Omental fat pad (tissue), 4 donors: Measurements from ENCODE around the gene MAGOH. TPM values are rescaled to one million over a fixed set of nuclear protein-coding genes. Genes with fewer than 3 reads are reported as not detected.
A peak's percentile ranks its signal among the peaks of the same experiment; 100 is the strongest.
"Not testable (repeated sequence)": the region's sequence is repeated elsewhere in the genome, so short reads cannot be mapped to it uniquely, and the experiment has no call there.

Experiments
- ATAC-seq: fragments of 150-250 bp; one replicate; pipeline ENCODE4 v1.9.1; 2016; ENCODE audit warnings: mild to moderate bottlenecking, moderate library complexity; ENCODE audit not compliant: low FRiP score
- DNase-seq: peaks from one replicate; pipeline ENCODE4 v3.0.0-alpha.2; 2019; ENCODE audit warnings: low spot score
- CTCF ChIP-seq, 3 donors: fragments of 450-650 bp; IDR thresholded peaks; one replicate each; pipeline ENCODE4 v1.5.1; 2016 to 2017; ENCODE audit warnings: antibody characterized with exemption in 3 of 3, mild to moderate bottlenecking in 3 of 3, moderate library complexity in 2 of 3
- total RNA-seq, 4 donors: library from RNA; depleted of rRNA; stranded (reverse); fragments of >200 nt; gene quantifications; one replicate each; pipeline ENCODE4 v1.1.0, GENCODE V29; 2016

MAGOH gene
- 10 to 100 TPM; 20.3 to 46.7 (median 26.8) TPM for total RNA-seq

- TF ChIP-seq CTCF (IDR thresholded peaks at IDR 0.05), result no peak
- DNase-seq (peak; percentile 75), ATAC-seq (peak; percentile 98)
Observed at GRCh38 chr1:53238197-53239155, at the start of gene MAGOH. TSS of gene MAGOH (minus strand) at chr1:53238518. CDS start at chr1:53238448, 70 bp downstream.

- ATAC-seq, result no peak
- TF ChIP-seq CTCF (IDR thresholded peaks at IDR 0.05), result no peak
- DNase-seq, result no peak
Observed at GRCh38 chr1:53286955-53287354, 48.6 kb upstream of the MAGOH start.

GRCh38 chr1:53285969-53286760 lies 47.8 kb upstream of the MAGOH start:
- no peak for DNase-seq
- no peak for TF ChIP-seq CTCF (IDR thresholded peaks at IDR 0.05)
- ATAC-seq, result no peak

- ATAC-seq, result no peak
- TF ChIP-seq CTCF (IDR thresholded peaks at IDR 0.05), result no peak
- no peak for DNase-seq
Observed at GRCh38 chr1:53285546-53285945, 47.2 kb upstream of the MAGOH start.

- TF ChIP-seq CTCF (IDR thresholded peaks at IDR 0.05), result no peak
- ATAC-seq (no peak), DNase-seq (no peak)
Observed at GRCh38 chr1:53284224-53285020, 46.1 kb upstream of the MAGOH start.

- ATAC-seq, DNase-seq: not testable (repeated sequence)
Observed at GRCh38 chr1:53283156-53283555, 44.8 kb upstream of the MAGOH start.

GRCh38 chr1:53281133-53281532 lies 42.8 kb upstream of the MAGOH start:
- no peak for TF ChIP-seq CTCF (IDR thresholded peaks at IDR 0.05)
- DNase-seq (no peak), ATAC-seq (no peak)
